Mucosa of descending colon (tissue), 3 donors: ENCODE results near the gene HEXA. TPM values are rescaled to one million over a fixed set of nuclear protein-coding genes. Genes with fewer than 3 reads are reported as not detected.
A peak's percentile ranks its signal among the peaks of the same experiment; 100 is the strongest.

Experiments
- ATAC-seq: fragments of 200-7000 bp; cut with Tn5 transposase; one replicate; pipeline ENCODE4 v1.9.1; 2020; ENCODE audit warnings: mild to moderate bottlenecking, moderate library complexity
- DNase-seq, 3 donors: peaks; one replicate each; pipeline ENCODE4 v3.0.0-alpha.2; 2020
- H3K36me3 ChIP-seq: fragments of 200-600 bp; one replicate; pipeline ENCODE4 v1.8.0; 2021; ENCODE audit warnings: low read depth, mild to moderate bottlenecking
- H3K4me1 ChIP-seq: fragments of 200-600 bp; one replicate; pipeline ENCODE4 v1.8.0; 2021; ENCODE audit warnings: low read depth, mild to moderate bottlenecking
- H3K4me3 ChIP-seq: fragments of 200-600 bp; one replicate; pipeline ENCODE4 v1.8.0; 2021; ENCODE audit warnings: mild to moderate bottlenecking
- H3K9me3 ChIP-seq: fragments of 200-600 bp; one replicate; pipeline ENCODE4 v1.8.0; 2021; ENCODE audit warnings: mild to moderate bottlenecking
- intact Hi-C, 2 donors: fragments of 100-400 bp; cut with DNase I in 1 of 2; cut with micrococcal nuclease in 1 of 2; formaldehyde crosslinking; loops; one replicate each; pipeline versions ENCODE4 v1.11.0 to v1.11.1; 2022; cut with DNase I, micrococcal nuclease
- total RNA-seq, 3 donors: library from RNA; stranded (reverse); fragmentation: NEBNext Ultra II Directional in 2 of 3; extraction: Animal tissue kit (Norgen Biotek cat#: 25700) in 2 of 3; gene quantifications; one replicate each; pipeline versions ENCODE4 v1.2.1 to v1.2.4, GENCODE V29; 2021 to 2023
- TF ChIP-seq, protein P1 (sequence below): fragments of 200-600 bp; IDR thresholded peaks from one replicate; pipeline ENCODE4 v1.8.0; 2022; ENCODE audit warnings: antibody characterized with exemption, mild to moderate bottlenecking
- donor health status: DM: no; HTN: no; CAD: no; lungs with moderate emphysema.
- donor health status: DM: no; HTN: no; CAD: no.
- donor health status: DM: no; HTN: yes; CAD: no.

HEXA gene
- total RNA-seq, 3 donors from 2014 or later: 81.0 to 105 (median 96.5) TPM

DNA sequence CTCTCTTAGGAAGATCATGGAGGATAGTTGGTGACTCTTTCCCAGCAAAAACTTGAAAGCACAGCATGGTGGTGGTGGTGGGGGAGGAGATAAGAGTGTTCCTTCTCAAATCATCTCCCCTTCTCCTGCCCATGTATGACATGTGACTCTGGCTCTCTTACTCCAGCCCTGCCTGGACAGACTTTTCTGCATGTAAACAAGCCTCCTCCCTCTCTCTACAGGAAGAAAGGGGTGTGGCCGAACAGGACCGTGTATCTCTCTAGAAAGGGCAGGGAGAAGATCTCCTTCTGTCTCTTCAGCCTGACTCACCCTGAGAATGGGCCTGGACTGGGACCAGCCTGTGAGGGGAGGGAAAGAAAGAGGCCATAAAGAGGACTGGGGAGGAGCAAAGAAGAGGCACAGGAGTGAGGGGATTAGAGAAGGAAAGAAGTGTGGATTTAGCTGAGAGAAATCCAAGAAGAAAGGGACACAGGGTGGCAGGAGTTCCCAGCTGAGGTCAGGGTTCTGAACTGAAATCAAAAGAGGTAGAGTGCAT lies 57.3 kb downstream of the HEXA start:
- Histone ChIP-seq H3K9me3 (no peaks in the 10 kb centered on the region), H3K4me1 (peaks cover 9% of the 10 kb centered on the region), H3K36me3 (no peaks in the 10 kb centered on the region), H3K4me3 (no peak overlapping the region)
- no peak for ATAC-seq
- TF ChIP-seq, protein P1, sequence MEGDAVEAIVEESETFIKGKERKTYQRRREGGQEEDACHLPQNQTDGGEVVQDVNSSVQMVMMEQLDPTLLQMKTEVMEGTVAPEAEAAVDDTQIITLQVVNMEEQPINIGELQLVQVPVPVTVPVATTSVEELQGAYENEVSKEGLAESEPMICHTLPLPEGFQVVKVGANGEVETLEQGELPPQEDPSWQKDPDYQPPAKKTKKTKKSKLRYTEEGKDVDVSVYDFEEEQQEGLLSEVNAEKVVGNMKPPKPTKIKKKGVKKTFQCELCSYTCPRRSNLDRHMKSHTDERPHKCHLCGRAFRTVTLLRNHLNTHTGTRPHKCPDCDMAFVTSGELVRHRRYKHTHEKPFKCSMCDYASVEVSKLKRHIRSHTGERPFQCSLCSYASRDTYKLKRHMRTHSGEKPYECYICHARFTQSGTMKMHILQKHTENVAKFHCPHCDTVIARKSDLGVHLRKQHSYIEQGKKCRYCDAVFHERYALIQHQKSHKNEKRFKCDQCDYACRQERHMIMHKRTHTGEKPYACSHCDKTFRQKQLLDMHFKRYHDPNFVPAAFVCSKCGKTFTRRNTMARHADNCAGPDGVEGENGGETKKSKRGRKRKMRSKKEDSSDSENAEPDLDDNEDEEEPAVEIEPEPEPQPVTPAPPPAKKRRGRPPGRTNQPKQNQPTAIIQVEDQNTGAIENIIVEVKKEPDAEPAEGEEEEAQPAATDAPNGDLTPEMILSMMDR: no peak
- DNase-seq: no peak
- intact Hi-C loops: no loop called here

DNA sequence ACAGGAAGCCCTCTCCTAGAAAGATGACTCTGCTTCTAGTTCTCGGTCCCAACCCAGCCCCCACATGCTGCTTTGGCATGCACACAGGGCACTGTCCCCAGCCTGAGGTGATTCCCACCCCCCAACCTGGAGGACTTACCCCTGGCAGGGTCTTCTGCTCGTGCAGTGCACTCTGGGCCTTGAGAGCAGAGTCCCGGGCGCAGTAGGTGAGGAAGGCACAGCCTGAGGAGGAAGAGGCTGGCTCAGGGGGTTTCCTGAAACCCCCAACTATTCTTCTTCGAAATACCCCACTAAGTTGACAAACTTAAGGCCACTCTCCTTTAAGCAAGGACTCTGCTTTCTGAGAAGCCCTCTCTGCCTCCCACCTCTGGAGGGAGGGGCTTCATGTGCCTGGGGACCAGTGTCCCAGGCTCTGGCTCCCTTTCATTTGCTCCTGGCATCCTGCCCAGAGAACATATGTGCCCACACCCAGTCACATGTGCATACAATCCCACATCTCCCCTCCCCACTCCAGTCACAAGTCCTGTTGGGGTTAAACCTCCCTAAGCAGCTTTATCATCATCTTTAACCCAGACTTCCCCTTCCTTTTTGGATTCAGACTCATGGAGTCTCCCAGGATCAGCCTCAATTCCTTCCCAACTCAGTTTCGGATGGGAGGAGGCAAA lies 60.0 kb downstream of the HEXA start:
- no peak overlapping the region for H3K4me3 ChIP-seq
- TF ChIP-seq, protein P1: no peak
- ATAC-seq (no peak), DNase-seq (peak in 1 of 3 donors; percentile 22)
- H3K9me3 ChIP-seq: no peaks in the 10 kb centered on the region
- intact Hi-C loops: no loop called here
- no peaks in the 10 kb centered on the region for H3K36me3 ChIP-seq
- peaks cover 9% of the 10 kb centered on the region for H3K4me1 ChIP-seq

DNA sequence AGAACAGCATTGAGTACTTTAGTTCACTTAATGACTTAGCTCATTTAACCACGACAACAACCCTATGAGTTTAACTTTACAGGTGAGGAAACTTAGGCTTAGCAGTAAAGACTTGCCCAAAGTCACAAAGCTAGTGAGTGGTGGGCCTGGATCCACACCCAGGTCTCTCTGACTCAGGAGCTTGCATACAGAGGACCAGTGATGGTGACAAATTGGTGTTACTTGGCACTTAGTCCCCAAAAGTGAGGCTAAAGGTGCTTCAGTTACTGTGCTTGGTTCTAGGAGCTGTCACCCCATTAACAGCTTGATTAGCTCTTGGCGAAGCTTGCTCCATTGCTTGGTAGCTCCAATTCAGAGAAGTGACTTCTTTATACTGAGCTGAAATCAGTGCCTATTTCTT lies 61.9 kb downstream of the HEXA start:
- intact Hi-C loops: no loop called here

DNA sequence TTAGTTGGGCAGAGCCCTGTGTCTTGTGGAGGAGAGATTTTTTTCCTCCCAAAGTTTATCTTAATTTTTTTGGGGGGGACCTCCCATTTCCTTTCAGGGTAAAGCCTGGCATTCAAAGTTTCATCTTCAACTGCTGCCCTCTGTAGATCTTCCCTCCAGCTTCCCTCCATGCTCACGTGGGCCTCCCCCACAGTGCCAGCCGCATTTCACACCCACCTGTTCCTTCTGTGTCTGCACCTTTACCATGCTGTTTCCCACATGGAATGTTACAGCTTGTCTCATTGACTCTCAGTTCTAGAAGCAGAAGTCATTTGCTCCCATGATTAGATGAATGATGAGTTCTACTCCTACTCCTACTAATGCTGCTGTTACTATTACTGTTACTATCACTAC lies 62.4 kb downstream of the HEXA start:
- TF ChIP-seq, protein P1: no peak
- Histone ChIP-seq H3K36me3 (no peaks in the 10 kb centered on the region), H3K4me3 (no peak overlapping the region), H3K4me1 (no peaks in the 10 kb centered on the region), H3K9me3 (no peaks in the 10 kb centered on the region)
- ATAC-seq (no peak), DNase-seq (no peak)
- intact Hi-C loops: no loop called here

More for the DNA sequence above, 61.9 kb downstream of the HEXA start:
- no peak for ATAC-seq
- DNase-seq: no peak
- Histone ChIP-seq H3K36me3 (no peaks in the 10 kb centered on the region), H3K9me3 (no peaks in the 10 kb centered on the region), H3K4me3 (no peak overlapping the region), H3K4me1 (no peaks in the 10 kb centered on the region)
- TF ChIP-seq, protein P1: no peak

DNA sequence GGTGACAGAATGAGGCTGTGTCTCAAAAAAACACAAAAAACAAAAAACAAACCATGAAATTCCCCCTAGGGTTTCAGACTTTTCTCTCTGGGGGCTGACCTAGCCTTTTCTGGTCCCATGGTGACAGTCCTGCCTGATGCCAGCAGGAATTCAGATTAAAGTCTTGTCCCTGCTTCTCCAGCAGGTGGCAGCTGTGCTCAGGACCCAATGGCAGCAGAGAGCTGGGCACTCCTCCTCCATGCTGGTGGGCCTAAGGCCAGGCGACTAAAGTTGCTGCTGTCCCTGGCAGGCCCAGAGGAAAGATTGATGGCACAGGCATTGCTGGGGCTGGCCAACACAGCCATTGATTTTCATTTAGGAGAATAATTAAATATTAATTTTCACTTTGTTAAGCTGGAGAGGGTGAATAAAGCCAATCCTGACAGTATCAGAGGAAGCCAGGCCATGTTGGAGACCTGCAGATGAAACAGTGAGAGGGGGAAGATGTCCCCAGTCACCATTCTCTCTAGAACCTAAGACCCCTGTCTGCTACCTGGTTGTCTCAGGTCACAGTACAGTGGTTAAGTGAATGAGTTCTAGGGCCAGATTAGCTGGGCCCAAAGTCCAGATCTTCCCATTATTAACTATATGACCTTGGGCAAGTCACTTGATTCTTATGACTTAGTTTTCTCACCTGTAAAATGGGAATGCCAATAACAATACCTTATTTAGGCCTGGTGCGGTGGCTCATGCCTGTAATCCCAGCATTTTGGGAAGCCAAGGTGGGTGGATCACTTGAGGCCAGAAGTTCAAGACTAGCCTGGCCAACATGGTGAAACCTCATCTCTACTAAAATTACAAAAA lies 63.0 kb downstream of the HEXA start:
- Histone ChIP-seq H3K9me3 (no peaks in the 10 kb centered on the region), H3K36me3 (no peaks in the 10 kb centered on the region), H3K4me3 (no peak overlapping the region), H3K4me1 (no peaks in the 10 kb centered on the region)
- intact Hi-C loops: no loop called here
- peak; percentile 93 for ATAC-seq
- TF ChIP-seq, protein P1: peak; percentile 58
- DNase-seq: peak in 2 of 3 donors; percentile 62 to 70
